ENCODE data around the gene TBRG4.
"Not testable (repeated sequence)": the region's sequence is repeated elsewhere in the genome, so short reads cannot be mapped to it uniquely, and the experiment has no call there.

The TBRG4 gene

GRCh38 chr7:45111298-45112223 lies at the start of gene TBRG4:
TSS of gene TBRG4 (minus strand) at chr7:45111697. CDS start at chr7:45109237, 2,460 bp downstream.
- DNase-seq, result peak; percentile 87 to 93 (median 90)

- DNase-seq, result no peak
Measured at GRCh38 chr7:45161138-45161537, 49.6 kb upstream of the TBRG4 start.

GRCh38 chr7:45160417-45160881 lies 49.0 kb upstream of the TBRG4 start:
- DNase-seq, result no peak

- DNase-seq, result no peak
Measured at GRCh38 chr7:45159296-45159695, 47.8 kb upstream of the TBRG4 start.

- no peak for DNase-seq
Measured at GRCh38 chr7:45158471-45158870, 47.0 kb upstream of the TBRG4 start.

- no peak for DNase-seq
Measured at GRCh38 chr7:45157653-45158401, 46.3 kb upstream of the TBRG4 start, which contains the start of gene RAMP3. TSS of gene RAMP3 (plus strand) at chr7:45157791. CDS start at chr7:45157829, 38 bp downstream.

- DNase-seq, result no peak
Measured at GRCh38 chr7:45157286-45157652, 45.8 kb upstream of the TBRG4 start.

- DNase-seq, result no peak
Measured at GRCh38 chr7:45156516-45157272, 45.2 kb upstream of the TBRG4 start.

- DNase-seq, result no peak
Measured at GRCh38 chr7:45155941-45156340, 44.4 kb upstream of the TBRG4 start.

- DNase-seq, result no peak
Measured at GRCh38 chr7:45155357-45155900, 43.9 kb upstream of the TBRG4 start.

- DNase-seq, result not testable (repeated sequence)
Measured at GRCh38 chr7:45153861-45154260, 42.4 kb upstream of the TBRG4 start.

GRCh38 chr7:45153233-45153632 lies 41.7 kb upstream of the TBRG4 start:
- no peak for DNase-seq

- no peak for DNase-seq
Measured at GRCh38 chr7:45151967-45152366, 40.5 kb upstream of the TBRG4 start.

- no peak for DNase-seq
Measured at GRCh38 chr7:45151131-45151684, 39.7 kb upstream of the TBRG4 start.

- DNase-seq, result no peak
Measured at GRCh38 chr7:45150199-45150598, 38.7 kb upstream of the TBRG4 start.

GRCh38 chr7:45149606-45150005 lies 38.1 kb upstream of the TBRG4 start:
- no peak for DNase-seq

GRCh38 chr7:45148653-45148973 lies 37.1 kb upstream of the TBRG4 start:
- no peak for DNase-seq

- no peak for DNase-seq
Measured at GRCh38 chr7:45147858-45148652, 36.6 kb upstream of the TBRG4 start.

GRCh38 chr7:45146531-45147379 lies 35.3 kb upstream of the TBRG4 start:
- no peak for DNase-seq

- DNase-seq, result no peak
Measured at GRCh38 chr7:45145881-45146280, 34.4 kb upstream of the TBRG4 start.

- DNase-seq, result no peak
Measured at GRCh38 chr7:45143616-45144015, 32.1 kb upstream of the TBRG4 start.
